NCI-H345 treated with DMSO at 0.1 percent for 48 hours (cell line): Measurements from ENCODE around the gene TLN1.

Source experiments
- DNase-seq: peaks from one replicate; lab custom pipeline; 2025; ENCODE audit not compliant: unreplicated experiment; lab: John Stamatoyannopoulos, UW

The TLN1 gene

GRCh38 chr9:35705836-35706430 lies 26.1 kb downstream of the TLN1 start:
- DNase-seq: no peak

GRCh38 chr9:35705372-35705771 lies 26.6 kb downstream of the TLN1 start:
- DNase-seq: no peak

GRCh38 chr9:35703906-35704672 lies 27.9 kb downstream of the TLN1 start:
- no peak for DNase-seq

GRCh38 chr9:35702696-35703095 lies 29.3 kb downstream of the TLN1 start:
- no peak for DNase-seq

GRCh38 chr9:35700942-35701341 lies 31.1 kb downstream of the TLN1 start:
- DNase-seq: no peak

- no peak for DNase-seq
Measured at GRCh38 chr9:35700031-35700430, 32.0 kb downstream of the TLN1 start.

GRCh38 chr9:35698231-35698630 lies 33.8 kb downstream of the TLN1 start:
- DNase-seq: no peak

GRCh38 chr9:35697486-35697885 lies 34.5 kb downstream of the TLN1 start:
- no peak for DNase-seq

- DNase-seq: peak; percentile 21
Measured at GRCh38 chr9:35696520-35697215, 35.3 kb downstream of the TLN1 start.

- DNase-seq: no peak
Measured at GRCh38 chr9:35695943-35696401, 36.0 kb downstream of the TLN1 start.

GRCh38 chr9:35691757-35692301 lies 40.2 kb downstream of the TLN1 start:
- no peak for DNase-seq

- no peak for DNase-seq
Measured at GRCh38 chr9:35691334-35691650, 40.7 kb downstream of the TLN1 start.

GRCh38 chr9:35690614-35691333 lies 41.2 kb downstream of the TLN1 start:
- DNase-seq: peak; percentile 6

- DNase-seq: no peak
Measured at GRCh38 chr9:35690294-35690613, 41.7 kb downstream of the TLN1 start.

- no peak for DNase-seq
Measured at GRCh38 chr9:35689542-35690293, 42.3 kb downstream of the TLN1 start, which contains the start of gene TPM2. TPM2 (minus strand) TSS chr9:35689925; CDS start chr9:35689817, 108 bp downstream.

- DNase-seq: no peak
Measured at GRCh38 chr9:35688558-35689541, 43.1 kb downstream of the TLN1 start.

GRCh38 chr9:35687972-35688557 lies 43.9 kb downstream of the TLN1 start:
- DNase-seq: no peak

GRCh38 chr9:35687306-35687705 lies 44.7 kb downstream of the TLN1 start:
- no peak for DNase-seq
